Activated T-cell treated with anti-CD3 and anti-CD28 coated beads for 4 hours (primary cell): ENCODE measurements around the gene ERLEC1.
"Not testable (repeated sequence)": the region's sequence is repeated elsewhere in the genome, so short reads cannot be mapped to it uniquely, and the experiment has no call there.

Experiments used
- DNase-seq: peaks from one replicate; pipeline ENCODE4 v3.0.0-alpha.2; 2020

The ERLEC1 gene

GRCh38 chr2:53785366-53785765, 1.5 kb upstream of the ERLEC1 start:
- no peak for DNase-seq

DNA sequence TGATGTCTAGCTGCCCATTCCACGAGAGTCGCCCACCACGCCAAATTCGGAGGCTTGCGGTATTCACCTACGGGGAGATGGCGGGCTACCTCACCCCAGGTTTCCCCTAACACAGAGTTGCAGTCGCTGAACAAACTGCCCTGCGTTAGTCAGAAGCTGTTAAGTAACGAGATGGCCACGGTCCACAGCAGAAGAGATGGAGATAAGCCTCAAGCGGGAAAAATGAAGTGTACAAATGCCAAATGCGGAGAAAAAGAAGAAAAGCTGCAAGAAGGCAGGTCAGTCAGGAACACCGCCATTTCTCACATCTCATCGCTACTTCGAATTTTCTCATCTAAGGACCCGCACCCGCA, 516 bp upstream of the ERLEC1 start:
- peak; percentile 6 for DNase-seq

GRCh38 chr2:53787614-53788289, 908 bp downstream of the ERLEC1 start:
- peak; percentile 8 for DNase-seq

DNA sequence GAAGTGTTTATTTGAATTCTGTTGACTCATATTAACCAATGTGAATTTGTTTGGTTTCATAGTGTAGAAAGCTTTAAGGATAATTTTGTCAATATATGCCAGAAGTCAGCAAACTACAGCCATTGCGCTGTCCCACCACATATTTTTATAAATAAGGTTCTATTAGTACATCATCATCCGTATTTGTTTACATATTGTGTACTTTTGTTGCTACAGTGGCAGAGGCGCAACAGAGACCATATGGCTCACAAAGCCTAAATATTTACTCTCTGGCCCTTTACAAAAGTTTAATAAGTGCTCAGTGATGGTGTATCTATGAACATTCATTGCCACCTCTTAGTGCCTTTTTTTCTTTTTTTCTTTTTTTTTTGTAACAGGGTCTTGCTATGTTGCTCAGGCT, 6.4 kb downstream of the ERLEC1 start:
- no peak for DNase-seq

GRCh38 chr2:53793821-53794220, 7.0 kb downstream of the ERLEC1 start:
- DNase-seq: no peak

- DNase-seq: no peak
Observed at GRCh38 chr2:53801547-53801946, 14.7 kb downstream of the ERLEC1 start.

- DNase-seq: no peak
Observed at GRCh38 chr2:53802617-53803151, 15.8 kb downstream of the ERLEC1 start.

GRCh38 chr2:53811601-53812000, 24.8 kb downstream of the ERLEC1 start:
- no peak for DNase-seq

- DNase-seq: no peak
Observed at GRCh38 chr2:53813151-53813550, 26.3 kb downstream of the ERLEC1 start.

DNA sequence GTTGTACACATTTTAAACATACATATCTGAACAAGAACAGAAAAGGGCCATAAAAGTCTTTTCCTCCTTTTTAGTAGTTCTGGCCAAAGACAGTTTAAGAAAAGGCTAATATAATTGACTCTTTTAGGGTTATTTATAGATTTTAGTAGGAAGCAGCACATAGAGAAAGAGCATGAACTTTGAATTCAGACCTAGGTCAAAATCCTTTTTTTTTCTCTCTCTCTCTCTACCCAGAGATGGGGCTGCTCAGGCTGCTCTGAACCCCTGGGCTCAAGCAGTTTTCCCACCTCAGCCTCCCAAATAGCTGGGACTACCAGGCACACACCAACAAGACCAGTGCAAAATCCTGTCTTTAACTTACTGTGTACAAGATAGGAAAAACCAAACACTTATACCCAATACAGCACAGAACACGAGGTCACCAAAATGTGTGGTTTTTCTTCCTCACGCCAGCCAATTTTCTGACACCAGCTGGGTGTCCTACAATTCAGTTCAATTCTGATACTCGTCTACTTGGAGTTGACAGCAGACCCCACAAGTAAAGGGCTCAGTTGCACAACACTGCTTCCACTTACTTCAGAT, 32.1 kb downstream of the ERLEC1 start:
- DNase-seq: no peak

DNA sequence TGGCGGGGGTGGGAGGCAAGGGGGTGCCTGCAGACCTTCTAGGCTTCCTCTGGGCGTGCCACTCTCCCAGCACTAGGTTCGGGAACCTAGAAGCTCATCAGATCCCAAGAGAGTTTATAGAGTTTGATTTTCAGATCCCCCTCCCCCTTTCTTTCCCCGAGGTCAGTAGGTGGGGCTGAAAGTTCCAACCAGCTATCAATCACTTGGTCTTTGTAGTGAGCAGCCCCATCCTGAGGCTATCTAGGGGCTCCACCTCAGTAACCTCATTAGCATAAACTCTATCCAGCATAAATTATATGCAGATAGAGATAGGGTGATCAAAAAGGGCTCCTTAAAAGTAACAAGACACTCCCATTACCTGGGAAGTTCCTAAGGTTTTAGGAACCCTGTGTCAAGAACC, 32.8 kb downstream of the ERLEC1 start:
- no peak for DNase-seq

DNA sequence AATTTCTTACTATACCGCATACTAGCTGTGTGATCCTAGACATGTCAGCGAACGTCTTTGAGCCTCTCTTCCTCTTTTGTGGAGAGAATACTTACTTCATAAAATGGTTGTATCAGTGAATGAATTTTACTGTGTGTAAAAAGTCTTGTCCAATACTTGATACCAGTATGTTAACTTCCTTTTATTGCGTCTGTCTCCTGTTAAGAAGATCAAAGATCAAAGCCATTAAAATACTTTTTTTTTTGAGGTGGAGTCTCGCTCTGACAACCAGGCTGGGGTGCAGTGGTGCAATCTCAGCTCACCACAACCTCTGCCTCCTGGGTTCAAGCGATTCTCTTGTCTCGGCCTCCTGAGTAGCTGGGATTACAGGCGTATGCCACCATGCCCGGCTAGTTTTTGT, 33.2 kb downstream of the ERLEC1 start:
- no peak for DNase-seq

DNA sequence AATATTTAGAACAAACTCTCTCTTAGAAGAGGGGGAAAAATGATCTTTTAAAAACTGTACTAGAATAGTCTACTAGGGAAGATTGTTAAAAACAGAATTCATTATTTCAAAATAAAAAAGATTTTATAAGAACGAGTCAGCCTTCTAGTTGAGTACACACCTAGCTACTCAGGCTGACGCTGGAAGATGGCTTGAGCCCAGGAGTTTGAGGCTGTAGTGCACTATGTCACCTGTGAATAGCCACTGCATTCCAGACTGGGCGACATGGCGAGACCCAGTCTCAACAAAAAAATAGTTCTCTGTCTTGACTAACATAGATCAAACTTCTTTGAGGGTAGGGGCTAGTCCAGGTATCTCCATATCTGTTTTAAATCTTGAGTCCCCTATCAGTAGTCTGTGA, 33.9 kb downstream of the ERLEC1 start:
- DNase-seq: no peak

GRCh38 chr2:53821810-53822209, 35.0 kb downstream of the ERLEC1 start:
- DNase-seq: no peak

GRCh38 chr2:53823639-53824038, 36.8 kb downstream of the ERLEC1 start:
- not testable (repeated sequence) for DNase-seq

GRCh38 chr2:53826030-53826410, 39.2 kb downstream of the ERLEC1 start:
- no peak for DNase-seq

DNA sequence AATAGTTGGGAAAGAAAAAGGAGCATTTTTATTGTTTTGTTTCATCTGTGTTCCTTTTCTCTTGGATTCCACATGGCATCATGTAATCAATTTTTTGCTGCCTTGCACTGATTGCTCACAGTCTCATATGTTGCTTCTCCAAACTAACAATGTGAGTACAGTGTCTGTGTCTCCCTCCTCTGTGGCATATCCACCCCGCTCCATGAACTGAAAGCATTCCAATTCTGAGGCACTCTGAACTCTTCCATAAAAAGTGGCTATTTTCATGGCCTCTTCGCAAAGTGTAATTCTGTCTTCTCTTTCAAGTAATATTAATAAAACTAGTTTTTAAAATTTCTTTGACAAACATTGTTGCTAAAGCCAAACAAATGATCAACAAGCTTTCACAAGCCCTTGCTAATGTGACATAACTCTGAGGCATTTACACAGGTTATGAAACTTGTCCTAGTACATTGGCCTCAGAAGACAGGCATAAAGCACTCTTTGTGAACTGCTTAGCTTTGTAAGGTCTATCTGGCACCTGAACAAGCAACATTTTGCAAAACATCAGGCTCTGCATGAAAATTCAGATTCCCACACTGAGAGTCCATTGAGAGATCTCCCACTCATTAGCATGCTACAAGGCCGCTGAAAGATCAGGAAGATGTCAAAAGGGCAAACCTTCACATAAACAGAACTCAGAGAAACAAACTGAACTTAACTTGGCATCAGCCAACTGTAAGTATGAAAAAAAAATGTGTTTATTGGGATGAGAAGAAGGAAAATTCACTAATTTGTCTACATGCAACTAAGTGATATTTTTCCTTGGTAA, 39.9 kb downstream of the ERLEC1 start:
- no peak for DNase-seq

GRCh38 chr2:53827398-53828175, 40.7 kb downstream of the ERLEC1 start:
- DNase-seq: no peak

DNA sequence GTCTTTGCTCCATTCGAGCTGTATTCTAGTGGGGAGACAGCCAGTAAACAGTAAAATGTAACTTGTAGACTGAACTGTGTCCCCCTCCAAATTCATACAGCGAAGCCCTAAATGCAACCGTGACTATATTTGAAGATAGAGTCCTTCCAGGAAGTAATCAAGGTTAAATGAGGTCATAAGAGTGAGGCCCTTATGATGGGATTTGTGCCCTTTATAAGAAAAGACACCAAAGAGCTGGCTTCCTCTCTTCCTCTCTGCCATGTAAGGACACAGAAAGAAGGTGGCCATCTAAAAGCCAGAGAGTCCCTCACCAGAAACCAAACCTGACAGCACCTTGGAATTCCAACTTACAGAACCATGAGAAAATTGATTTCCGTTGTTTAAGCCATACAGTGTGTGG, 41.5 kb downstream of the ERLEC1 start:
- DNase-seq: no peak

- DNase-seq: no peak
Observed at GRCh38 chr2:53829273-53829979, 42.6 kb downstream of the ERLEC1 start.

DNA sequence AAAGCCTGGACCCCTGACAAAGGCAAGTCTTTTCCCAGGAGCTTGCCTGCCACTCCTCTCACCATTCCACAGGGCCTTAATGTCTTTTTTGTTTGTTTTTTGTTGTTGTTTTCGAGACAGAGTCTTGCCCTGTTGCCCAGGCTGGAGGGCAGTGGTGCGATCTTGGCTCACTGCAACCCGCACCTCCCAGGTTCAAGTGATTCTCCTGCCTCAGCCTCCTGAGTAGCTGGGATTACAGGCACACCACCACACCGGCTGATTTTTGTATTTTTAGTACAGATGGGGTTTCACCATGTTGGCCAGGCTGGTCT, 43.1 kb downstream of the ERLEC1 start:
- DNase-seq: not testable (repeated sequence)

DNA sequence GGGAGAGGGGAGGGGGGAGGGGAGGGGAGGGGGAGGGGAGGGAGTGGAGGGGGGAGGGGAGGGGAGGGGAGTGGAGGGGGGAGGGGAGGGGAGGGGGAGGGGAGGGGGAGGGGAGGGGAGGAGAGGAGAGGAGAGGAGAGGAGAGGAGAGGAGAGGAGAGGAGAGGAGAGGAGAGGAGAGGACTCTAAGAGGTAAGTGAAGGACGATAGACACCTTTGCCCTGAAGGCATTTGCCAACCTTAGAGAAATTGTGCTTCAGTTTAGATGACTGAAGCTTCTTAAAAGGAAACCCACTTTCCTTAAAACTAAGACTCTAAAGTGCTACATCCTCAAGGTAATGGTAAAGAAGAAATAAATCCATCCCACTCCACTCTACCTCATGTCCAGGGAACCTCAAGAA, 53.7 kb downstream of the ERLEC1 start:
- DNase-seq: no peak

DNA sequence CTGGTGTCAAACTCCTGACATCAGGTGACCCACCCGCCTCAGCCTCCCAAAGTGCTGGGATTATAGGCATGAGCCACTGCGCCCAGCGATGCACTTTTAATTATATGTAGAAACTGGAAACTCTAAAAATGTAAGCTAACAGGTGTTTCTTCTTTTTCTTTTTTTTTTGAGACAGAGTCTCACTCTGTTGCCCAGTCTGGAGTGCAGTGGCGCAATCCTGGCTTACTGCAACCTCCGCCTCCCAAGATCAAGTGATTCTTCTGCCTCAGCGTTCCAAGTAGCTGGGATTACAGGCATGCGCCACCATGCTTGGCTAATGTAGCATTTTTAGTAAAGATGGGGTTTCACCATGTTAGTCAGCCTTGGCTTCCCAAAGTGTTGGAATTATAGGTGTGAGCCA, 54.8 kb downstream of the ERLEC1 start:
- not testable (repeated sequence) for DNase-seq
